GM21423 (cell line): ENCODE results near the gene ANO10.
"Not testable (repeated sequence)": the region's sequence is repeated elsewhere in the genome, so short reads cannot be mapped to it uniquely, and the experiment has no call there.

Experiments used
- ATAC-seq: cut with Tn5 transposase; IDR thresholded peaks from one replicate; pipeline ENCODE4 v1.9.1; 2021; ENCODE audit warnings: mild to moderate bottlenecking, moderate library complexity; ENCODE audit not compliant: unreplicated experiment

Gene ANO10

GRCh38 chr3:43629741-43630140 lies 7.9 kb upstream of the ANO10 start:
- no peak for ATAC-seq

DNA sequence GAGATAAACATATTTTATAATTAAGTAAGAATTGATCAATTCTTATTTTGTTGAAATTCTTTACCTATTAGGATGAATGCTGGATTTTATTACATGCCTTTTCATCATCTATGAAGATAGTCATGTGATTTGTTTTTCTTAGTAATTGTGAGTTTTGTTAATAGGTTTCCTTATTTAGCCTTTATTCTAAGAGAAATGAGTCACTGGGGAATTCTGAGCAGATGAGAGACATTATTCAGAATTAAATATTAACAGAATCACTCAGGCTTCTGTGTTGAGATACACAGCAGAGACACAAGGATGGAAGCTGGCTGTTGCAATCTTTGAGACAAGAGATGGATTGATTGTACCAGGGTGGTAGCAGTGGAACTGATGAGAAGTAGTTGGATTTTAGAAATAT lies 7.4 kb upstream of the ANO10 start:
- peak; percentile 39 for ATAC-seq

- peak; percentile 48 for ATAC-seq
These were observed 5.5 kb upstream of the ANO10 start for GRCh38 chr3:43627360-43627759.

DNA sequence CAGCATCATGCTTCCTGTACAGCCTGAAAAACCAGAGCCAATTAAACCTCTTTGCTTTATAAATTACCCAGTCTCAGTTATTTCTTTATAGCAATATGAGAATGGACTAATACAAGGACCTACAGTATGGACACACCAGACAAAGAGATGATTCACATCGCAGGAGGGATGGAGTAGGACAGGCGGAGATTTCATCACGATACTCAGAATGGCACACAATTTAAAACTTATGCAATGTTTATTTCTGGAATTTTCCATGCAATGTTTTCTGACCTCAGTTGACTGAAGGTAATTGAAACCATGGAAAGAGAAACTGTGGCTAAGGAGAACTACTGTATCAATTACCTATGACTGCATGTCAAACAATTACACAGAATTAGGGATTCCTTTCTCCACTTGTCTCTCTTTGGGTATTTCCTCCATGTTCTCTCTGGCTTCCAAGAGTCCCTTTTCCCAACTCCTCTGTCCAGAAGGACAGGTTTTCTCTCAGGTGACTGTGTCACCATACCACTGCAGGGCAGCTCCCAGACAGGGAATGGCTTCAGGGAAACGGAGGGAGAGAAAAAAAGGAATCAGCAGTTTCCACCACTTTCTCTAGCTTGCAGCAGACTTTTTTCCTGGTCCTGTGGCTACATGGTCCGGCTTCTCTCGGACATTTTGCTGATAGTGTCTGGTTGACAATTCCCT lies 3.0 kb upstream of the ANO10 start:
- ATAC-seq, result no peak

DNA sequence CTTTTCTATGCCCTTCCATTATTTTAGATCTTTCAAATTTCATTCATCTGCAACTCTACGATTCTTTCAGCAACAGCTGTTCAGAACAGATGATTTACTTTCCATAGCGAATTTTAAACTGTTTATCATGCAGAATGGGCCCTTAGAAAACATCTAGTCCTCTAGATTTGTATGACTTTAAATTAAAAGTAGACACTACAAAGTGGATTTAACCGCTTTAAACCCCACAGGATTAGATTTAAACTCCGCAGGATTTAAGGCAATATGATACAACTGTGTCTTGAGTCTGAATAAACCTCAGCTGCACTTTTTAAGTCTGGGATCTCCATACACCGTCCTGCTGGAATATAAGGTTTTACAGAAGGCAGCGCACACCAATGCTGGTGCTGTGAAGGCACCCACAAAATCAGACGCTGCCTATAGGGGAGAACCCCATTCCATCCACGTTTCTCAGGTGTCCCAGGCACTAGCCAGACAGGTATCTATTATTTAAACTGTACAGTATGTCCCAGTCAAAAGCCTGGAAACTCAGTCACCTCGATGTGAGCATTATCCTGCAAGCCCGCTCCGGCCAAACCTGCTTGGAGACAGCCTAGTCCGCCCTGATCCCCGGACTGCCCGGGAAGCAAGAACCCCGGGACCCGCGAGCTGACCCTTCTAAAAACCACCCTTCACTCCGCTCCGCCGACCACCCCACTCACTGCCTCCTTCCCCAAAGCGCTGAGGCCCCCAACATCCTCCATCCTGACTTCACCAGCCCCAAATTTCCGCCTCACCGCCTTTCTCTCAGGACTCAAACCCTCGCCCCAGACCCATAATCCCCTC lies 768 bp downstream of the ANO10 start:
- no peak for ATAC-seq

DNA sequence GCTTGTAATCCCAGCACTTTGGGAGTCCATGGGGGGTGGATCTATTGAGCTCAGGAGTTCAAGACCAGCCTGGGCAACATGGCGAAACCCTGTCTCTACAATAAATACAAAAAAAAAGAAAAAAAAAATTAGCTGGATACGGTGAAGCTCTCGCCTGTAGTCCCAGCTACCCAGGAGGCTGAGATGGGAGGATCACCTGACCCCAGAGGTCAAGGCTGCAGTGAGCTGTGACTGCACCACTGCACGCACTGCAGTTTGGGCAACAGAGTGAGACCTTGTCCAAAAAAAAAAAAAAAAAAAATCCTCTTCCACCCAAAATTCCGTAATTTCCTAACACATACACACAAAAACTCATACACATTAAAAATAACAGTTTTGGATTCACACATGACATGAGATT lies 2.2 kb downstream of the ANO10 start:
- no peak for ATAC-seq

- no peak for ATAC-seq
These were observed 3.7 kb downstream of the ANO10 start for GRCh38 chr3:43618142-43618541.

DNA sequence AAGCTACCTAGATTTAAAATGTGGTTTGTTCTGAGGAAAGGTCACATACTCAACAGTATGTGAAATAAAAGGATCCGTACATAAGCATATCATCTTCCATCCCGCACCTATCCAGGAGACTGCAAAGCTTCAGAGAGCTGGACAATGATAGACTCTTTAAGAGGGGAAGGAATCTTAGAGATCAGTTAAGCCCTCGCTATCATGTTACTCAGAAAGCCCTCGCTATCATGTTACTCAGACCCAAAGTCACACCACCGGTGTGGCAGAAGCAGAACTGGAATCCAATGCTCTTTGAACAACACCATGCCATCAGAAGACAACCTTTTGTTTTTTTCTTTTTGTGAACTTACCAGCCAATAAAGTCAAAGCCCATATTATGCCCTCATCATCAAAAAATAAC lies 5.8 kb downstream of the ANO10 start:
- ATAC-seq, result no peak

DNA sequence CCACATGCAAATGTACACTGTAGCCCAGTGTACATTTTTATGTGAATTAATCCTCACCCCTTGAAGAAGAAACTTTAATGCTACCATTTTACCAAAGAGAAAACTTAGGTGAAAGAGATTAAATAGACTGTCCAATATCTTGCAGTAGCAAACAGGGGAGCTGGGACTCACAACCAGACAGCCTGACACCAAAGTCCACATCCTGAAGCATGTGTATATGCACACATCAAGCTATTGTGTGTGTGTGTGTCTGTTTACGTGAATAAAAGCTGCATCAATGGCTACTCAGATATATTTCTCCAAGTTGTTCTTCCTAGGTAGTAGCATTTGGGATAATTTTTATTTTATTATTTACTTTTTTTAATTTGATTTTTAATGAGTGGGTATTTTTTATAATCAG lies 6.7 kb downstream of the ANO10 start:
- no peak for ATAC-seq

DNA sequence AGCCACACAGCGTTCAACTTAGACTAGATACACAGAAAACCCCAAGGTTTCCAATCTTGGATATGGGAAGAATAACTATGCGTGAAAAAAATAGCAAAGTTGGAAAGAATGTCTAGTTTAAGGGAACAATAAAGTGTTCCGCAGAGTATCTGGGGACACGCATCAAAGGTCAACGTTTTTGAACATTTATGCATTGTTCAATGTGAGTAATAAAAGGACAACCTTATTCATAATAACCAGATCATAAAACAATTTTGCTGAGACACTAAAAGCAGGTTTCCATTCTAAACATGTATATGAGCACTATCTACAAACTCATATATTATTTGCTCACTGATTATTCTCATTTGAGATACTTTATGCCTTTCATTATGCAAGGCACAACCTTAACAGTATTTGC lies 7.8 kb downstream of the ANO10 start:
- no peak for ATAC-seq

GRCh38 chr3:43612419-43612818 lies 9.4 kb downstream of the ANO10 start:
- no peak for ATAC-seq

GRCh38 chr3:43609406-43609805 lies 12.4 kb downstream of the ANO10 start:
- ATAC-seq, result no peak

DNA sequence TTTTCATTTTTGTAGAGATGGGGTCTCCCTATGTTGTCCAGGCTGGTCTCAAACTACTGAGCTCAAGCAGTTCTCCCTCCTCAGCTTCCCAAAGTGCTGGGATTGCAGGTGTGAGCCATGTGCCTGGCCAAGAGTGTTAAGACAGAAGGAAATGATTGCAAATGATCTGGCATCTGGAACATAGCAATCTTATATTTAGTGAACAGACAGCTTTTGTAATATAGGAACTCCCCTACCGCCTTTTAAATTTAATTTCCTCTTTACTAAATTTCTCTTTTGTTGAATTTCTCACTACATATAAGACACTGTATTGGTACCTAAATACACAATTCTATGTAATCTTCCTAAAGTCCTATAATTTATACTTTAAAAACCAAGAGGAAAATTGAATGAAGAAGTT lies 13.1 kb downstream of the ANO10 start:
- no peak for ATAC-seq

DNA sequence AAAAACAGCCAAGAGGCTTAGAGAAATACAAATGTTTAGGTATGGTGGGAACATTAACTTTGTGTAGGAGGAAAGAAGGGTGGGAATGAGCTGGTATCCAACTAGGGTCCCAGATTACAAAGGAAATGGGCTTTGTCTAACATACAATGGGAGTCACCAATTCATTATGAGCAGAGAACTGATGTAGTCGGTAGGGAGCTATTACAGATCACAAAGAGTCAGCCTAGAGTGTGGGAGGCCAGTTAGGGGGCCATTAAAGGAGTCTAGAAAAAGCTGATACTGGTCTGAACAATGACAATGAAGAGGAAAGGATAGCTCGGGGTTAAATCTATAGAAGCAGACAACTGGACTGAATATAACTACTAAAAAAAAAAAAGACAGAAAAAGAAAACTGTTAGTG lies 15.5 kb downstream of the ANO10 start:
- no peak for ATAC-seq

DNA sequence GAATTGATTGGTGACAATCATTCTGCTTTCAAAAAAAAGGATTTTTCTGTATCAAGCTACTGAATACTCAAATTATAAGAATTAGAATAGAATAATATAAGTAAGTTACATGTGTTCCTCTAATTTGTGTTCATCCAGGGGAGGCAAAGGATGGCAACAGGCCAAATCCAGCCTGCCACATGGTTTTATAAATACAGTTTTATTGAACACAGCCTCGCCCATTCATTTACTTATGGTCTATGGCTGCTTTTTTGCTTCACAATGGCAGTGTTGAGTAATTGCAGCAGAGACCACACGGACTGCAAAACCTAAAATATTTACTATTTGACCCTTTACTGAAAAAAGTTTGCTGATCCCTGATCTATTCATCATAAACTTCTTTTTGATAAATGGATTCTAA lies 21.9 kb downstream of the ANO10 start:
- ATAC-seq, result not testable (repeated sequence)

GRCh38 chr3:43597961-43598360 lies 23.9 kb downstream of the ANO10 start:
- no peak for ATAC-seq

DNA sequence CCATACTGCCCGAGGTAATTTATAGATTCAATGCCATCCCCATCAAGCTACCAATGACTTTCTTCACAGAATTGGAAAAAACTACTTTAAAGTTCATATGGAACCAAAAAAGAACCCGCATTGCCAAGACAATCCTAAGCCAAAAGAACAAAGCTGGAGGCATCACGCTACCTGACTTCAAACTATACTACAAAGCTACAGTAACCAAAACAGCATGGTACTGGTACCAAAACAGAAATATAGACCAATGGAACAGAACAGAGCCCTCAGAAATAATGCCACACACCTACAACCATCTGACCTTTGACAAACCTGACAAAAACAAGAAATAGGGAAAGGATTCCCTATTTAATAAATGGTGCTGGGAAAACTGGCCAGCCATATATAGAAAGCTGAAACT lies 25.6 kb downstream of the ANO10 start:
- not testable (repeated sequence) for ATAC-seq

- not testable (repeated sequence) for ATAC-seq
These were observed 26.5 kb downstream of the ANO10 start for GRCh38 chr3:43595280-43595679.

DNA sequence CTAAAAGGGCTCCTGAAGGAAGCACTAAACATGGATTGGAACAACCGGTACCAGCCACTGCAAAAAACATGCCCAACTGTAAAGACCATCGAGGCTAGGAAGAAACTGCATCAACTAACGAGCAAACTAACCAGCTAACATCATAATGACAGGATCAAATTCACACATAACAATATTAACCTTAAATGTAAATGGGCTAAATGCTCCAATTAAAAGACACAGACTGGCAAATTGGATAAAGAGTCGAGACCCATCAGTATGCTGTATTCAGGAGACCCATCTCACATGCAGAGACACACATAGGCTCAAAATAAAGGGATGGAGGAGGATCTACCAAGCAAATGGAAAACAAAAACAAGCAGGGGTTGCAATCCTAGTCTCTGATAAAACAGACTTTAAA lies 28.2 kb downstream of the ANO10 start:
- not testable (repeated sequence) for ATAC-seq

DNA sequence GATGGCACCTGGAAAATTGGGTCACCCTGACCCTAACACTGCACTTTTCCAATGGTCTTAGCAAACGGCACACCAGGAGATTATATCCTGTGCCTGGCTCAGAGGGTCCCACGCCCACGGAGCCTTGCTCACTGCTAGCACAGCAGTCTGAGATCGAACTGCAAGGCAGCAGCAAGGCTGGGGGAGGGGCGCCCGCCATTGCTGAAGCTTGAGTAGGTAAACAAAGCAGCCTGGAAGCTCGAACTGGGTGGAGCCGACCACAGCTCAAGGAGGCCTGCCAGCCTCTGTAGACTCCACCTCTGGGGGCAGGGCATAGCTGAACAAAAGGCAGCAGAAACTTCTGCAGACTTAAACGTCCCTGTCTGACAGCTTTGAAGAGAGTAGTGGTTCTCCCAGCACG lies 29.9 kb downstream of the ANO10 start:
- ATAC-seq, result not testable (repeated sequence)

DNA sequence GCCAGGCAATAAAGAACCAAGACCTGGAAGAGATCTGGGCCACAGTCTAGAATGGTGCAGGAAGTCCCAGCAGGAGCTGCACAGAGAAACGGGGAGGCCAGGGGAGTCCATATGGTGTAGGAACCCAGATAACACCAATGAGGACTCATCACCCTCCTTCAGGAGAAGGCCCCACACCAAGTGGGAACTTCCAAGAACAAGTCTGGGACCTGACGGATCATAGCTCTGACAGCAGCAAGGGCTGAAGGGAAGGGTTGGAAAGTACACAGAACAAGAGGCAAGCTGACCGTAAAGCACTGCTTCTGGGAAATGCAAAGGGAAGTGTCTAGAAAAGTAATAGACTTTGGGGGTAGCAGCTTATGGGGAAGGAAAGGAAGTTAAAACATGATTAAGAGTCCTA lies 34.5 kb downstream of the ANO10 start:
- ATAC-seq, result no peak

- ATAC-seq, result peak; percentile 44
These were observed 37.6 kb downstream of the ANO10 start for GRCh38 chr3:43584043-43584826.
